BE2C (cell line): ENCODE results near the gene PARD3.
A peak's percentile ranks its signal among the peaks of the same experiment; 100 is the strongest.
"Not testable (repeated sequence)": the region's sequence is repeated elsewhere in the genome, so short reads cannot be mapped to it uniquely, and the experiment has no call there.

Experiments
- DNase-seq: peaks from one replicate; pipeline ENCODE4 v3.0.0-alpha.2; 2020
- H3K27me3 ChIP-seq: fragments of 250-450 bp; sonication (Bioruptor Pico); 2 replicates; pipeline ENCODE4 v1.5.1; 2020; ENCODE audit warnings: mild to moderate bottlenecking
- H3K36me3 ChIP-seq: fragments of 250-450 bp; sonication (Bioruptor Pico); 2 replicates; pipeline ENCODE4 v1.5.1; 2020; ENCODE audit warnings: mild to moderate bottlenecking
- H3K4me1 ChIP-seq: fragments of 250-450 bp; sonication (Bioruptor Pico); 2 replicates; pipeline ENCODE4 v1.5.1; 2020
- H3K4me3 ChIP-seq: 2 replicates; pipeline ENCODE4 v1.5.1; 2011; ENCODE audit warnings: low read depth, low read length
- H3K9me3 ChIP-seq: fragments of 250-450 bp; sonication (Bioruptor Pico); 2 replicates; pipeline ENCODE4 v1.5.1; 2020
- TF ChIP-seq, protein P1 (sequence below): IDR thresholded peaks from 2 replicates; pipeline ENCODE4 v1.5.1; 2012; ENCODE audit warnings: mild to moderate bottlenecking, low read depth, low read length

The PARD3 gene

DNA sequence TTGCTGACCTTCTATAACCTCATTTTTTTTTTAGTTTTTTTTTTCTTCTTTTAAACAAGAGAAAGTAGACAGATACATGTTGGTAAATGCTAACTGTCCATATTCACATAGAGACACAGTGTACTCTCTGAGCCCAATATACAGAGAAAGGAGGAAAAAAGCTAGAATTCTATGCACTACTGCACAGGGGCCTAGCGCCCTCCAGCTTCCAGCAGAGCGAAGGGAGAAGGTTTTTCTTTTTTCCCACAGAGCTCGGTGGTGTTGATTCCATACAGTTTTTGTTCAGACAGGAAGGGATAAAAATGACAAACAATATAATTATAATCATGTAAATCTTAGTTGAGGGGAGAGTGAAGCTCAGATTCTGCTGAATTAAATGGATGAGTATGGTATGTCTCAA is 423.9 kb downstream of the PARD3 start:
- H3K27me3 ChIP-seq, H3K4me3 ChIP-seq, H3K4me1 ChIP-seq, H3K9me3 ChIP-seq, H3K36me3 ChIP-seq: not testable (repeated sequence)
- peak; percentile 27 for DNase-seq
- TF ChIP-seq, protein P1, sequence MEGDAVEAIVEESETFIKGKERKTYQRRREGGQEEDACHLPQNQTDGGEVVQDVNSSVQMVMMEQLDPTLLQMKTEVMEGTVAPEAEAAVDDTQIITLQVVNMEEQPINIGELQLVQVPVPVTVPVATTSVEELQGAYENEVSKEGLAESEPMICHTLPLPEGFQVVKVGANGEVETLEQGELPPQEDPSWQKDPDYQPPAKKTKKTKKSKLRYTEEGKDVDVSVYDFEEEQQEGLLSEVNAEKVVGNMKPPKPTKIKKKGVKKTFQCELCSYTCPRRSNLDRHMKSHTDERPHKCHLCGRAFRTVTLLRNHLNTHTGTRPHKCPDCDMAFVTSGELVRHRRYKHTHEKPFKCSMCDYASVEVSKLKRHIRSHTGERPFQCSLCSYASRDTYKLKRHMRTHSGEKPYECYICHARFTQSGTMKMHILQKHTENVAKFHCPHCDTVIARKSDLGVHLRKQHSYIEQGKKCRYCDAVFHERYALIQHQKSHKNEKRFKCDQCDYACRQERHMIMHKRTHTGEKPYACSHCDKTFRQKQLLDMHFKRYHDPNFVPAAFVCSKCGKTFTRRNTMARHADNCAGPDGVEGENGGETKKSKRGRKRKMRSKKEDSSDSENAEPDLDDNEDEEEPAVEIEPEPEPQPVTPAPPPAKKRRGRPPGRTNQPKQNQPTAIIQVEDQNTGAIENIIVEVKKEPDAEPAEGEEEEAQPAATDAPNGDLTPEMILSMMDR: peak; percentile 59

DNA sequence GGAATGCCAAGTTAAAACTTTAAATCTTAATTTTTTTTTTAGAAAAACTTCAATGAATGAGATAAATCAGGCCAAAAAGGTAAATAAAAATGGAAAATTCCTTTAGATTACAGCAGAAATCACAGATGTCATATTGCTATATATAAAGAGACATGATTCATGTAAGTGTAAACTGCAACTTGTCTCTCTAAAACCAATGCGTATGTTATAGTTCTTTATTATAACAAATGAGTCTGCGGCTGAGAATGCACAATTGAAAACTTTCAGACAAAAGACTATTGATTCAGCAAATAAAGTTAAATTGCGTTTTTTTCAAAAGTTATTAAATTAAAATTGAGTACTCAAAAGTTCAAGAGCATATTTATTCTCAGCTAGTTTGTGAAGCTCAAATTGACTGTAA is 425.3 kb downstream of the PARD3 start:
- Histone ChIP-seq H3K4me3 (no peak overlapping the region), H3K36me3 (no peaks in the 10 kb centered on the region), H3K9me3 (no peaks in the 10 kb centered on the region), H3K27me3 (no peaks in the 10 kb centered on the region), H3K4me1 (no peaks in the 10 kb centered on the region; the same call in 1 of the 2 replicates)
- no peak for DNase-seq
- TF ChIP-seq, protein P1: no peak

- TF ChIP-seq, protein P1: no peak
- peaks cover 3% of the 10 kb centered on the region; the same call in 1 of the 2 replicates for H3K36me3 ChIP-seq
- no peaks in the 10 kb centered on the region for H3K9me3 ChIP-seq
- no peak overlapping the region for H3K4me3 ChIP-seq
- DNase-seq: no peak
- no peaks in the 10 kb centered on the region; the same call in 1 of the 2 replicates for H3K4me1 ChIP-seq
- H3K27me3 ChIP-seq: no peaks in the 10 kb centered on the region
Observed at GRCh38 chr10:34386921-34387320, 428.2 kb downstream of the PARD3 start.

- H3K4me1 ChIP-seq: no peaks in the 10 kb centered on the region; the same call in 1 of the 2 replicates
- TF ChIP-seq, protein P1: no peak
- no peaks in the 10 kb centered on the region for H3K27me3 ChIP-seq
- peaks cover 3% of the 10 kb centered on the region; the same call in 1 of the 2 replicates for H3K36me3 ChIP-seq
- DNase-seq: no peak
- no peaks in the 10 kb centered on the region for H3K9me3 ChIP-seq
- no peak overlapping the region for H3K4me3 ChIP-seq
Observed at GRCh38 chr10:34384372-34384771, 430.7 kb downstream of the PARD3 start.

GRCh38 chr10:34382626-34383025 is 432.5 kb downstream of the PARD3 start:
- TF ChIP-seq, protein P1: no peak
- H3K9me3 ChIP-seq: no peaks in the 10 kb centered on the region
- no peak overlapping the region for H3K4me3 ChIP-seq
- H3K4me1 ChIP-seq: no peaks in the 10 kb centered on the region
- no peak for DNase-seq
- H3K27me3 ChIP-seq: no peaks in the 10 kb centered on the region
- H3K36me3 ChIP-seq: peaks cover 3% of the 10 kb centered on the region; the same call in 1 of the 2 replicates

GRCh38 chr10:34380856-34381255 is 434.2 kb downstream of the PARD3 start:
- Histone ChIP-seq H3K36me3 (peaks cover 3% of the 10 kb centered on the region; the same call in 1 of the 2 replicates), H3K4me3 (no peak overlapping the region), H3K9me3 (no peaks in the 10 kb centered on the region), H3K4me1 (no peaks in the 10 kb centered on the region; the same call in 1 of the 2 replicates), H3K27me3 (no peaks in the 10 kb centered on the region)
- no peak for DNase-seq
- TF ChIP-seq, protein P1: no peak
